Measurements from ENCODE around the gene ABAT.

GRCh38 chr16:8625491-8626087, 48.8 kb upstream of the ABAT start:
- TF ChIP-seq TAF1 (IDR thresholded peaks at IDR 0.05; ENCODE audit: borderline replicate concordance, insufficient read depth, low read length) (no peak), REST (IDR thresholded peaks at IDR 0.05; ENCODE audit: insufficient read depth in 1 of 2, low read depth in 2 of 2, low read length in 2 of 2) (no peak), POLR2AphosphoS5 (IDR thresholded peaks at IDR 0.05; ENCODE audit: low read depth, low read length) (no peak), FOXP2 (optimal IDR thresholded peaks at IDR 0.05; ENCODE audit: borderline replicate concordance, extremely low read depth, extremely low read length, insufficient read depth) (no peak)

All from PFSK-1 (cell line).